Suprapubic skin (tissue), 4 donors: ENCODE measurements around the gene PDE3A. TPM values are rescaled to one million over a fixed set of nuclear protein-coding genes. Genes with fewer than 3 reads are reported as not detected.

Source experiments
- DNase-seq, 2 donors: peaks; one replicate each; pipeline ENCODE4 v3.0.0-alpha.2; 2019; ENCODE audit warnings: low spot score in 2 of 2
- H3K27ac ChIP-seq: fragments of 200-600 bp; sonication (generic); one replicate; pipeline ENCODE4 v1.5.1; 2019
- H3K27me3 ChIP-seq: fragments of 200-600 bp; sonication (generic); one replicate; pipeline ENCODE4 v1.5.1; 2019
- H3K36me3 ChIP-seq: fragments of 200-600 bp; sonication (generic); one replicate; pipeline ENCODE4 v1.5.1; 2019
- H3K4me1 ChIP-seq: fragments of 200-600 bp; sonication (generic); one replicate; pipeline ENCODE4 v1.5.1; 2019
- H3K4me3 ChIP-seq: fragments of 200-600 bp; sonication (generic); one replicate; pipeline ENCODE4 v1.5.1; 2019; ENCODE audit warnings: mild to moderate bottlenecking
- H3K9me3 ChIP-seq: fragments of 200-600 bp; sonication (generic); one replicate; pipeline ENCODE4 v1.5.1; 2019
- CTCF ChIP-seq, 2 donors: fragments of 200-600 bp in 1 of 2; fragments of 450-650 bp in 1 of 2; sonication (generic) in 1 of 2; IDR thresholded peaks; one replicate each; pipeline ENCODE4 v1.5.1; 2016 to 2019; ENCODE audit warnings: antibody characterized with exemption in 2 of 2, mild to moderate bottlenecking in 1 of 2, moderate library complexity in 1 of 2
- EP300 ChIP-seq: sonication (generic); formaldehyde crosslinking; IDR thresholded peaks from one replicate; pipeline ENCODE4 v1.6.1; 2017; ENCODE audit warnings: antibody characterized with exemption
- POLR2A ChIP-seq, 2 donors: fragments of 450-650 bp; IDR thresholded peaks; one replicate each; pipeline ENCODE4 v1.6.1; 2017; ENCODE audit warnings: antibody characterized with exemption in 2 of 2, mild to moderate bottlenecking in 2 of 2, moderate library complexity in 2 of 2
- POLR2AphosphoS5 ChIP-seq, 3 donors: sonication (generic); formaldehyde crosslinking; IDR thresholded peaks; one replicate each; pipeline ENCODE4 v1.6.1; 2017; ENCODE audit warnings: antibody characterized with exemption in 3 of 3
- WGBS: methylation state at CpG from one replicate; pipeline ENCODE4 v1.1.5; 2018; 5-methylcytosine and 5-hydroxymethylcytosine counted together
- total RNA-seq, 4 donors: library from RNA; depleted of rRNA; stranded (reverse); fragments of >200 nt; gene quantifications; one replicate each; pipeline ENCODE4 v1.1.0, GENCODE V29; 2016

PDE3A gene
- total RNA-seq, 4 donors from 2014 or later, result 0.79 to 3.4 (median 1.4) TPM

DNA sequence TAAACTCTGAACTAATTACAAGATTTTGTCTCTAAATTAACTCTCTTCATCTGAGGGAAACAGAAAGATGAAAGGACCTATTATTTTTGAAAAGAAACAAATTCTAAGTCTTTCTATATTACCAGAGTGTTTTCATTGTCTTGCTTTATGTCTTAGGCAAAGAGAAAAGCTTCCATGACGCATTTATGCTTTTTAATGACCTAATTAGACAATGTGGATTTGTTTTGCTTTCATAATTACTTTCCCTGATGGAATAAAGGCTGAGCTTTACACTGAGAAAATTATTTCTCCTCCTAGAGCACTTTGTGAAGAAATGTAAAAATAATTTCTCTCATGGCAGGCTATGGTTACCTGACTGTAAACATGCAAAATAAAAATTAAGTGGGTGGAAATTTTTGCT is 188.8 kb downstream of the PDE3A start:
- DNase-seq, result no peak
- TF ChIP-seq EP300, result no peak
- no peak for TF ChIP-seq POLR2A (IDR thresholded peaks at IDR 0.05)
- TF ChIP-seq POLR2AphosphoS5 (IDR thresholded peaks at IDR 0.05), result no peak
- no peak for TF ChIP-seq CTCF (IDR thresholded peaks at IDR 0.05)
- Histone ChIP-seq H3K9me3 (no peaks in the 10 kb centered on the region), H3K27ac (no peak overlapping the region), H3K27me3 (no peaks in the 10 kb centered on the region), H3K4me3 (no peak overlapping the region), H3K4me1 (no peaks in the 10 kb centered on the region), H3K36me3 (no peaks in the 10 kb centered on the region)
- WGBS, result 57% methylated on average over 1 of the region's 1 CpG

DNA sequence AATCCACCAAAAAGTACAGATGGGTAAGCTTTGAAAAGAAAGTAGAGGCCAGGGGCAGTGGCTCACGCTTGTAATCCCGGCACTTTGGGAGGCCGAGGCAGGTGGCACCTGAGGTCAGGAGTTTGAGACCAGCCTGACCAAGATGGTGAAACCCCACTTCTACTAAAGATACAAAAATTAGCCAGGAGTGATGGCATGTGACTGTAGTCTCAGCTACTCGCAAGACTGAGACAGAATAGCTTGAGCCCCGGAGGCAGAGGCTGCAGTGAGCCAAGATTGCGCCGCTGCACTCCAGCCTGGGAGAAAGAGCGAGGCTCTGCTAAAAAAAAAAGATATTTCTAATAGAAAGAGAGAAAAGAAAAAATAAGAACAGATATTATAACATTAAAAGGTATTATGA is 192.6 kb downstream of the PDE3A start:
- Histone ChIP-seq H3K27ac (no peak overlapping the region), H3K4me1 (no peaks in the 10 kb centered on the region), H3K36me3 (no peaks in the 10 kb centered on the region), H3K9me3 (no peaks in the 10 kb centered on the region), H3K27me3 (no peaks in the 10 kb centered on the region), H3K4me3 (no peak overlapping the region)
- TF ChIP-seq POLR2A (IDR thresholded peaks at IDR 0.05), result no peak
- no peak for TF ChIP-seq POLR2AphosphoS5 (IDR thresholded peaks at IDR 0.05)
- TF ChIP-seq EP300, result no peak
- no peak for TF ChIP-seq CTCF (IDR thresholded peaks at IDR 0.05)
- no peak for DNase-seq
- 74% methylated on average over 8 of the region's 8 CpGs for WGBS

DNA sequence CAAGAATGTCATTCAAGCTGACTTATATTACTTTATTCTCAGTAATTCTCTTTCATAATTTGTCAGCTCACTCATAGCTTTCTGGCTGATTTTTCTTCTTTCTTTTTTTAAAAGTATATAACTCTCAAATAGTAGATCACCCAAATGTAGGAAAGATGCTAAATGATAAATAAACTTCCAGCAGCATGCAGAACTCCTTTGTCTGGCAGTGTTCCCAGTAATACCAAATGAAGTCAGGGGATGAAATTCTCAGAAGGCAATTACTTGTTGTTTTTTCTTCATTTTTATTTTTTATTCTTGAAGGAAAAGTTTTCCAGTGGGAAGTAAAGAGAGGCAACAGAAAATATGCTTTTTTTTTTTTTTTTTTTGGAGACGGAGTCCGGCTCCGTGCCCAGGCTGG is 193.5 kb downstream of the PDE3A start:
- Histone ChIP-seq H3K36me3 (no peaks in the 10 kb centered on the region), H3K27ac (no peak overlapping the region), H3K27me3 (no peaks in the 10 kb centered on the region), H3K9me3 (no peaks in the 10 kb centered on the region), H3K4me3 (no peak overlapping the region), H3K4me1 (no peaks in the 10 kb centered on the region)
- no peak for TF ChIP-seq CTCF (IDR thresholded peaks at IDR 0.05)
- no peak for TF ChIP-seq EP300
- TF ChIP-seq POLR2A (IDR thresholded peaks at IDR 0.05), result no peak
- TF ChIP-seq POLR2AphosphoS5 (IDR thresholded peaks at IDR 0.05), result no peak
- DNase-seq, result no peak
- 87% methylated on average over 3 of the region's 3 CpGs for WGBS

- DNase-seq, result no peak
These were observed 199.1 kb downstream of the PDE3A start for GRCh38 chr12:20567413-20567812.

DNA sequence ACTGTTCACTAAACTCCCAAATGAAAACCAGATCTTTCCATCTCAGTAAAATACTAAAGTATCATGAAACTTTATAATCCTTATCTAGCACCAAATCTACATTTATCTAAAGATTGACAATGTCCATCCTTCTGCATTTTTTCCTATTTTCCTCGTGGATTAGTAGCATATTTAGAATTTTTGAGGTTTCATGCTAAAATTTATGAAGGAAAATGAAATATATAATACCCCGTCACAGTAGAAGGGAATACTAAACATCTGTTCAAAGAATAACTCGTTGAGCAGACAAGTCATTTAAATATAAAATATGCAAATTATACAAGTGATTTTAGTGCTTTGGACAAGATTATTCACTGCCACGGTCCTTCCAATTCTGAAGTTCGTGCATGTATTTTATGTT is 204.1 kb downstream of the PDE3A start:
- H3K27me3 ChIP-seq, result no peaks in the 10 kb centered on the region
- no peaks in the 10 kb centered on the region for H3K9me3 ChIP-seq
- DNase-seq, result no peak
- no peaks in the 10 kb centered on the region for H3K36me3 ChIP-seq
- H3K4me1 ChIP-seq, result no peaks in the 10 kb centered on the region
- H3K4me3 ChIP-seq, result no peak overlapping the region
- no peak overlapping the region for H3K27ac ChIP-seq
- 57% methylated on average over 5 of the region's 5 CpGs for WGBS
- no peak for TF ChIP-seq POLR2AphosphoS5 (IDR thresholded peaks at IDR 0.05)
- TF ChIP-seq CTCF (IDR thresholded peaks at IDR 0.05), result no peak
- no peak for TF ChIP-seq EP300
- TF ChIP-seq POLR2A (IDR thresholded peaks at IDR 0.05), result no peak

More at GRCh38 chr12:20567413-20567812, 199.1 kb downstream of the PDE3A start:
- no peak for TF ChIP-seq CTCF (IDR thresholded peaks at IDR 0.05)
- TF ChIP-seq EP300, result no peak
- no peak for TF ChIP-seq POLR2A (IDR thresholded peaks at IDR 0.05)
- no peak for TF ChIP-seq POLR2AphosphoS5 (IDR thresholded peaks at IDR 0.05)
- H3K36me3 ChIP-seq, result no peaks in the 10 kb centered on the region
- H3K27ac ChIP-seq, result no peak overlapping the region
- no peaks in the 10 kb centered on the region for H3K4me1 ChIP-seq
- no peaks in the 10 kb centered on the region for H3K27me3 ChIP-seq
- no peak overlapping the region for H3K4me3 ChIP-seq
- H3K9me3 ChIP-seq, result no peaks in the 10 kb centered on the region
